ENCODE results near the gene ERO1A. TPM values are rescaled to one million over a fixed set of nuclear protein-coding genes. Genes with fewer than 3 reads are reported as not detected.
"Not testable (repeated sequence)": the region's sequence is repeated elsewhere in the genome, so short reads cannot be mapped to it uniquely, and the experiment has no call there.

ERO1A gene
- total and polyA plus RNA-seq, 2 donors (not counting 1 experiment from before 2014, with no cell fraction given), result 34.5 to 64.9 TPM

DNA sequence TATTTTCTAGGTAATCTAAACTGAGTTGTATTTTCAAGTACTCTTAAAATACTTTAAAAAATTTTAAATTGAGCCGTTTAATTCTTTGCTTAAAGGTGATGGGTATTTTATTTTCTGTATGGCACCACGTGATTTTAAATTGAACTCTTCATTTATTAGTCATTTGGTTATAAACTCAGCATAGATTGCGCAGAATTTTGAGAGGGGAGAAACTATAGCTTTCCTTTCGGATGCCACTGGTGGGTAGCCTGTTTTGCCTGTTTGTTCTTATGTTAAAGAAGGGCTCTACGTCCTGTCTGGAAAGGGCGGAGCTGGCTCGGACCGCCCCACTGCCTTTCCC, 34.2 kb upstream of the ERO1A start:
- H3K4me1 ChIP-seq (ENCODE audit: control insufficient read depth, extremely low read depth, insufficient read depth, low read length), result no peaks in the 10 kb centered on the region

DNA sequence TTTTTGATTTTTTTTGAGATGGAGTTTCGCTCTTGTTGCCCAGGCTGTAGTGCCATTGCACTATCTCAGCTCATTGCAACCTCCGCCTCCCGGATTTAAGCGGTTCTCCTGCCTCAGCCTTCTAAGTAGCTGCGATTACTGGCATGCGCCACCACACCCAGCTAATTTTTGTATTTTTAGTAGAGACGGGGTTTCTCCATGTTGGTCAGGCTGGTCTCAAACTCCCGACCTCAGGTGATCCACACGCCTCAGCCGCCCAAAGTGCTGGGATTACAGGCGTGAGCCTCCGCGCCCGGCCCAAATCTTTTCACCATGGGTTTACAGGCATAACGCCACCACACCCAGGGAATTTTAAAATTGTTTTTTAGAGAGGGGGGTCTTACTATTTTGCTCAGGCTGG, 33.7 kb upstream of the ERO1A start:
- H3K9me3 ChIP-seq (ENCODE audit: control insufficient read depth, insufficient read depth, low read depth, low read length); H3K9ac ChIP-seq (ENCODE audit: insufficient read depth, low read length); H3K4me1 ChIP-seq (ENCODE audit: control insufficient read depth, extremely low read depth, insufficient read depth, low read length); DNase-seq (ENCODE audit: low read depth in 2 of 2); H3K36me3 ChIP-seq (ENCODE audit: control insufficient read depth, insufficient read depth, low read length); H4K20me1 ChIP-seq (ENCODE audit: control insufficient read depth, extremely low read depth, insufficient read depth, low read length); H3K27me3 ChIP-seq (ENCODE audit: control insufficient read depth, insufficient read depth, low read length); H3K4me2 ChIP-seq (ENCODE audit: extremely low read depth, insufficient read depth, low read length); H3K27ac ChIP-seq (ENCODE audit: insufficient read depth, low read length); H2AFZ ChIP-seq (ENCODE audit: low read length); H3K4me3 ChIP-seq (replicated peaks in 1 of 4; ENCODE audit: control extremely low read depth in 1 of 4, insufficient read depth in 1 of 4, low read depth in 3 of 4, low read length in 4 of 4): not testable (repeated sequence)
- peaks cover 17% of the 10 kb centered on the region for H3K79me2 ChIP-seq (ENCODE audit: control insufficient read depth, insufficient read depth, low read length)

More for the DNA sequence above, 34.2 kb upstream of the ERO1A start:
- no peaks in the 10 kb centered on the region for H3K9me3 ChIP-seq (ENCODE audit: control insufficient read depth, insufficient read depth, low read depth, low read length)
- no peak overlapping the region for H2AFZ ChIP-seq (ENCODE audit: low read length)
- H3K27me3 ChIP-seq (ENCODE audit: control insufficient read depth, insufficient read depth, low read length), result no peaks in the 10 kb centered on the region
- no peaks in the 10 kb centered on the region for H3K36me3 ChIP-seq (ENCODE audit: control insufficient read depth, insufficient read depth, low read length)
- no peak for DNase-seq (ENCODE audit: low read depth in 2 of 2)
- no peaks in the 10 kb centered on the region for H4K20me1 ChIP-seq (ENCODE audit: control insufficient read depth, extremely low read depth, insufficient read depth, low read length)
- peak overlapping the region; percentile 9 for H3K27ac ChIP-seq (ENCODE audit: insufficient read depth, low read length)
- H3K79me2 ChIP-seq (ENCODE audit: control insufficient read depth, insufficient read depth, low read length), result peaks cover 17% of the 10 kb centered on the region
- H3K4me3 ChIP-seq (replicated peaks in 1 of 4; ENCODE audit: control extremely low read depth in 1 of 4, insufficient read depth in 1 of 4, low read depth in 3 of 4, low read length in 4 of 4), result peak overlapping the region in 3 of 4 experiments; percentile 15 to 59 (median 51)
- H3K9ac ChIP-seq (ENCODE audit: insufficient read depth, low read length), result no peak overlapping the region
- no peak overlapping the region for H3K4me2 ChIP-seq (ENCODE audit: extremely low read depth, insufficient read depth, low read length)
- TF ChIP-seq, protein P1, sequence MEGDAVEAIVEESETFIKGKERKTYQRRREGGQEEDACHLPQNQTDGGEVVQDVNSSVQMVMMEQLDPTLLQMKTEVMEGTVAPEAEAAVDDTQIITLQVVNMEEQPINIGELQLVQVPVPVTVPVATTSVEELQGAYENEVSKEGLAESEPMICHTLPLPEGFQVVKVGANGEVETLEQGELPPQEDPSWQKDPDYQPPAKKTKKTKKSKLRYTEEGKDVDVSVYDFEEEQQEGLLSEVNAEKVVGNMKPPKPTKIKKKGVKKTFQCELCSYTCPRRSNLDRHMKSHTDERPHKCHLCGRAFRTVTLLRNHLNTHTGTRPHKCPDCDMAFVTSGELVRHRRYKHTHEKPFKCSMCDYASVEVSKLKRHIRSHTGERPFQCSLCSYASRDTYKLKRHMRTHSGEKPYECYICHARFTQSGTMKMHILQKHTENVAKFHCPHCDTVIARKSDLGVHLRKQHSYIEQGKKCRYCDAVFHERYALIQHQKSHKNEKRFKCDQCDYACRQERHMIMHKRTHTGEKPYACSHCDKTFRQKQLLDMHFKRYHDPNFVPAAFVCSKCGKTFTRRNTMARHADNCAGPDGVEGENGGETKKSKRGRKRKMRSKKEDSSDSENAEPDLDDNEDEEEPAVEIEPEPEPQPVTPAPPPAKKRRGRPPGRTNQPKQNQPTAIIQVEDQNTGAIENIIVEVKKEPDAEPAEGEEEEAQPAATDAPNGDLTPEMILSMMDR (conservative IDR thresholded peaks at IDR 0.05 in 1 of 2, IDR thresholded peaks at IDR 0.05 in 1 of 2; ENCODE audit: low read depth in 1 of 2, low read length in 2 of 2), result no peak
- TF ChIP-seq EZH2 (IDR thresholded peaks at IDR 0.05; ENCODE audit: low read length, missing control alignments), result no peak

DNA sequence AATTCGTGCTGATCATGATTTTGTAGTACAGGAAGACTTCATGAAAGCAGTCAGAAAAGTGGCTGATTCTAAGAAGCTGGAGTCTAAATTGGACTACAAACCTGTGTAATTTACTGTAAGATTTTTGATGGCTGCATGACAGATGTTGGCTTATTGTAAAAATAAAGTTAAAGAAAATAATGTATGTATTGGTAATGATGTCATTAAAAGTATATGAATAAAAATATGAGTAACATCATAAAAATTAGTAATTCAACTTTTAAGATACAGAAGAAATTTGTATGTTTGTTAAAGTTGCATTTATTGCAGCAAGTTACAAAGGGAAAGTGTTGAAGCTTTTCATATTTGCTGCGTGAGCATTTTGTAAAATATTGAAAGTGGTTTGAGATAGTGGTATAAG, 32.2 kb upstream of the ERO1A start:
- not testable (repeated sequence) for DNase-seq (ENCODE audit: low read depth in 2 of 2); H3K9me3 ChIP-seq (ENCODE audit: control insufficient read depth, insufficient read depth, low read depth, low read length); H2AFZ ChIP-seq (ENCODE audit: low read length); H3K36me3 ChIP-seq (ENCODE audit: control insufficient read depth, insufficient read depth, low read length); H4K20me1 ChIP-seq (ENCODE audit: control insufficient read depth, extremely low read depth, insufficient read depth, low read length); H3K4me1 ChIP-seq (ENCODE audit: control insufficient read depth, extremely low read depth, insufficient read depth, low read length); H3K9ac ChIP-seq (ENCODE audit: insufficient read depth, low read length); H3K4me3 ChIP-seq (replicated peaks in 1 of 4; ENCODE audit: control extremely low read depth in 1 of 4, insufficient read depth in 1 of 4, low read depth in 3 of 4, low read length in 4 of 4); H3K4me2 ChIP-seq (ENCODE audit: extremely low read depth, insufficient read depth, low read length); H3K27me3 ChIP-seq (ENCODE audit: control insufficient read depth, insufficient read depth, low read length); H3K27ac ChIP-seq (ENCODE audit: insufficient read depth, low read length)
- peaks cover 17% of the 10 kb centered on the region for H3K79me2 ChIP-seq (ENCODE audit: control insufficient read depth, insufficient read depth, low read length)

DNA sequence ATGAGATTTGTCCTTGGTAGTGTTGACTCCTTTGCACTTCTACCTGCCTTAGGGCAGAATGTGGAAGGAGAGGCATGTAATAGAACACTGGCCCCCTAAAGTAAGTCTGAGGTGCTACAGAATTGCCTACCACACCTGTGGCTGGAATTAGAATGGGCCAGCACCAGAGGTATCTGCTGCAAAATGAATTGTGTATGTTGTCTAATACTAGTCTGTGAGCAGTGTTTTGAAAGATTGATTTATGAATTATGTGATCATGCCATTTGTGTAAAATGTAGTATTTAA, 28.9 kb upstream of the ERO1A start:
- no peak overlapping the region for H3K4me2 ChIP-seq (ENCODE audit: extremely low read depth, insufficient read depth, low read length)
- H3K36me3 ChIP-seq (ENCODE audit: control insufficient read depth, insufficient read depth, low read length), result peaks cover 8% of the 10 kb centered on the region
- DNase-seq (ENCODE audit: low read depth in 2 of 2), result no peak

More for the DNA sequence above, 28.9 kb upstream of the ERO1A start:
- no peaks in the 10 kb centered on the region for H3K27me3 ChIP-seq (ENCODE audit: control insufficient read depth, insufficient read depth, low read length)
- H3K9me3 ChIP-seq (ENCODE audit: control insufficient read depth, insufficient read depth, low read depth, low read length), result no peaks in the 10 kb centered on the region
- H3K79me2 ChIP-seq (ENCODE audit: control insufficient read depth, insufficient read depth, low read length), result no peaks in the 10 kb centered on the region
- no peaks in the 10 kb centered on the region for H4K20me1 ChIP-seq (ENCODE audit: control insufficient read depth, extremely low read depth, insufficient read depth, low read length)
- TF ChIP-seq, protein P1 (conservative IDR thresholded peaks at IDR 0.05 in 1 of 2, IDR thresholded peaks at IDR 0.05 in 1 of 2; ENCODE audit: low read depth in 1 of 2, low read length in 2 of 2), result no peak
- no peak for TF ChIP-seq EZH2 (IDR thresholded peaks at IDR 0.05; ENCODE audit: low read length, missing control alignments)
- no peak overlapping the region for H2AFZ ChIP-seq (ENCODE audit: low read length)
- H3K9ac ChIP-seq (ENCODE audit: insufficient read depth, low read length), result no peak overlapping the region
- no peak overlapping the region for H3K27ac ChIP-seq (ENCODE audit: insufficient read depth, low read length)
- H3K4me3 ChIP-seq (replicated peaks in 1 of 4; ENCODE audit: control extremely low read depth in 1 of 4, insufficient read depth in 1 of 4, low read depth in 3 of 4, low read length in 4 of 4), result no peak overlapping the region
- H3K4me1 ChIP-seq (ENCODE audit: control insufficient read depth, extremely low read depth, insufficient read depth, low read length), result no peaks in the 10 kb centered on the region
